NOMO-1 treated with dmso at 0.1 percent for 144 hours (cell line): ENCODE results near the gene OTOP2.
A peak's percentile ranks its signal among the peaks of the same experiment; 100 is the strongest.
"Not testable (repeated sequence)": the region's sequence is repeated elsewhere in the genome, so short reads cannot be mapped to it uniquely, and the experiment has no call there.

ENCODE experiments used
- DNase-seq: peaks from one replicate; lab custom pipeline; 2025; ENCODE audit not compliant: unreplicated experiment; lab: John Stamatoyannopoulos, UW

The OTOP2 gene

DNA sequence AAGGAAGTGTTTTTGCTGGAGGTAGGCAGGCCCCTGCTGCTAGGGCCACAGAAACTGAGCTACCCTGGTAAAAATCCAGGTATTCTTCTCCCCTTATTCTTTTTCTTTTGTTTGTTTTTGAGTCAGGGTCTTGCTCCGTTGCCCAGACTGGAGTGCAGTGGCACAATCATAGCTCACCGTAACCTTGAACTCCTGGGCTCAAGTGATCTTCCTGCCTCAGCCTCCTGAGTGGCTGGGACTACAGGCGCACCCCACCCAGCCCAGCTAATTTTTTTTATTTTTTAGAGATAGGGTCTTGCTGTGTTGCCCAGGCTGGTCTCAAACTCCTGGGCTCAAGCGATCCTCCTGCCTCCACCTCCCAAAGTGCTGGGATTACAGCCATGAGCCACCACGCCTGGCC, 45.4 kb downstream of the OTOP2 start:
- DNase-seq = not testable (repeated sequence)

DNA sequence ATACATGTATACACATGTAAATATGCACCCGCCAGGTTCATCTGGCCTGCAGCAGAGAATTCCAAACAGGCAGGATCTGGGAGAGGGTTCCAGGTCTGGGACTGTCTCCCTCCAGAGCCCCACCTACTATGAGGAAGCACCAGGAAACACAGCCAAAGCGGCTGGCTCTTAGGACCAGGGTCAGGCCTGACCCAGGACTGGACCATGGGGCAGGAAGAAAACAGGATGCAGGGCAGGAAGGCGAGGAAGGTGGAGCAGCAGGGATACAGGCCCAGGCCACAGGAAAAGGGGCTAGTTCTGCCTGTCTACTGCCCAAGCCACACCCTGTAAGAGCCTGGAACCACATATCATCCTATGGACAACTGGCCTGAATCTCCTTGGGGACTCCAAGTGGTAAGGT, 46.3 kb downstream of the OTOP2 start:
- DNase-seq = no peak

GRCh38 chr17:74971069-74971841, 47.2 kb downstream of the OTOP2 start:
- DNase-seq = no peak

DNA sequence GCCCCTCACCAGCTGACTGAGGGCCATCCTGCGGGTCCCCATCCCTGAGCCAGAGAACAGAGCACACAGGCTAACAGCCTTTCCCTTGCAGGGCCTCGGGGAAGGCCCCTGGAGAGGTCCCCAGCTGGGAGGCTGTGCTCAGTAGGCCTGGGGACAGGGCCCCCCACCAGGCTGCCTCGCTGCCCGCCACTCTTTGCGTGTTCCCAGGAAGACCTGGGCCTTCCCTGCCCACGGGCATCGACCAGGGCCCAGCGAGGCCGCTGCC, 47.7 kb downstream of the OTOP2 start:
- DNase-seq = no peak

DNA sequence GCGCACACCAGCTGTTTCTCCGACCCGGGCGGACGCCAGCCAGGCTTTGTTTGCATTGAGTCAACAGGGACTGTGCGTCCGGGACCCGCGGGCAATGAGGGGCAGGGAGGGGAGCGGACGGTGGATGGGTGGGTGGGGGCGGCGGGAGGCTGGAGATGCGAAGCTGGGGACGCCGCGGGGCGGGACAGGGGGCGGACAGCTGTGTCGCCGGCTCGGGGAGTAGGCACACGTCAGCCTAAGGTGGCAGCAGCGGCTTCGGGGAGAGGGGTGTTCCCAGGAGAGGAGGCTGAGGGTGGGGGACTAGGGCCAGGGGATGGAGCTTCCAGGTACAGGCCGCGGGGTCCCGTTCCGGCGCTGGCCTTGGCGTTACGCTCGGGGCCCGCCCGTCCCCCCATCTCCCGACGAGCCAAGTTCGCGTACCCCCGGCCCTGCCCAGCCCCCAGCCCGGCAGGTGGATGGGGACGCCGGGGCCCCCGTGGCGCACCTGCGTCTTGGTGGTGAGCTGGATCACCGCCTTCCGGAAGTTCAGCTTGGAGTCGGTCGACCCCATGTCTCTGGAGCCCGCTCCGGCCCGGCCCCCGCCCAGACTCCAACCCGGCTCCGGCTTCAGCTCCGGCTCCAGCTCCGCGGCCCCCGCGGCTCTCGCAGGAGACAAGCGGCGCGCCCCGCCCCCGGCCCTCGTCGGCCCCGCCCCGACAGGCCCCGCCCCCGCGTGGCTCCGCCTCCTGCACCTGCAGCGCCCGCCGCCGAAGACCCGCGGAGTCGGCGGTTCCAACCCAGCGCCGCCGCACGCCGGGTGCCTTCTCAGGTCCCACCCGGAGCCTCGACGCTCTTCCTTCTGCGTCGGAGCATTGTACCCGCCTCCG, 48.3 kb downstream of the OTOP2 start, which contains the start of gene HID1:
TSS of gene HID1 (minus strand) at position 653 of the 866 bp plus-strand sequence. CDS start at position 550, 103 bp downstream.
- DNase-seq = no peak

DNA sequence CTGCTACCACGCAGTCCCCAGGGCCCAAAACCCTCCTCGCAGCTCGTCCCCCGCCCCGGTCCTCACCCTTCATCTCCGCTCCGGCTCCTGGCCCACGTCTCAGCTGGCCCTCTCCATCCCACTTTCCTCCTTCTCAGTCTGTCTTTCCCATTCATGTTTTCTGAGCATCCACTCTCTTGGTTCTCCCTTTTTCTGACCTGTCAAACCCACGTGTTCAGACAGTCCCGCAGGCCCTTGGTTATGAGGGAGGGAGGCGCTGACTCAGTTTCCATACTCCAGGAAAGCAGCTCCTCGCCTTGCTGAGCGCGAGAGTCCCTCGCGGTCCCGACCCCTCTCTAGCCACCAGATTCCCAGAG, 48.9 kb downstream of the OTOP2 start:
- no peak for DNase-seq

GRCh38 chr17:74975943-74976342, 51.9 kb downstream of the OTOP2 start:
- no peak for DNase-seq

- DNase-seq = no peak
These were observed 53.7 kb downstream of the OTOP2 start for GRCh38 chr17:74977802-74978201.

DNA sequence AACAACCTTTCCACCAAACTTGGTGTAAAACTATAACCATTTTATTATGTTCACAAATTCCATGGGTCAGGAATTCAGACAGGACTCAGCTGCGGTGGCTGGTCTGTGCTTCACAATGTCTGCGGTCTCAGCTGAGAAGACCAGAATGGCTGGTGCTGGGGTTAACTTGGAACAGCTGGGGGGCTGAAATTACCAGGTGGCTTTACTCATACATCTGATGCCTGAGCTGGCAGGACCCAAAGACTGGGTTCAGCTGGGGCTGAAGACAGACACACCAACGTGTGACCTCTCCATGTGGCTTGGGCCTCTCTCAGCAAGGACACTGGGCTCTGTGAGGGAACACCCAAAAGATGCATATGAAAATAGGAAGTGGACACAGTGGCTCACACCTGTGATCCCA, 54.2 kb downstream of the OTOP2 start:
- no peak for DNase-seq

DNA sequence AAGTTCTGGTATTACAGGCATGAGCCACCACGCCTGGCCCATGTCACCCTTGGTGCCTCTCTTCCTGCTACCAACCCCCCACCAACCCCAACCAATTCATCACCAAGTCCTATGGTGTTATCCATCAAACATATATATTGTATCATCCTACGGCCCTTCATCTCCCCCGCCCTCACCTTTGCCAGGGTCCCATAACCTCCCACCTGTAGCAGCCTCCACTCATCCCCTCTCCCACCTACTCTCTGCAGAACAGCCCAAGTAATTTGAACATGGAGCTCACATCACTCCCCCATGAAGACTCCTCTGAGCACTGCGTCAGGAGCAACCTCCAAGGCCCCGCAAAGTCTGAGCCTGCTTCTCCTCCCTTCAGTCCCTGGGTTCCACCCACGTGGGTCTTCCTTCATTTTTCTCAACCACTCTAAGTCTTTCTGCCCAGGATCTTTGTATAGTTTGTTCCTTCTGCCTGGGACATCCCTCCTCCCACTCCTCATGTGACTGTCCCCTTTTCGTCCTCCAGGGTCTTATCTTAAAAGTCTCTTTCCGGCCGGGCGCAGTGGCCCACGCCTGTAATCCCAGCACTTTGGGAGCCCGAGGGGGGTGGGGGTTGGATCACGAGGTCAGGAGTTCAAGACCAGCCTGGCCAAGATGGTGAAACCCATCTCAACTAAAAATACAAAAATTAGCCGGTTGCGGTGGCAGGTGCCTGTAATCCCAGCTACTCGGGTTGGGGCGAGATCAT, 55.5 kb downstream of the OTOP2 start:
- DNase-seq = no peak

GRCh38 chr17:74981318-74981978, 57.4 kb downstream of the OTOP2 start:
- no peak for DNase-seq

GRCh38 chr17:74981979-74982662, 58.0 kb downstream of the OTOP2 start:
- DNase-seq = peak; percentile 61

DNA sequence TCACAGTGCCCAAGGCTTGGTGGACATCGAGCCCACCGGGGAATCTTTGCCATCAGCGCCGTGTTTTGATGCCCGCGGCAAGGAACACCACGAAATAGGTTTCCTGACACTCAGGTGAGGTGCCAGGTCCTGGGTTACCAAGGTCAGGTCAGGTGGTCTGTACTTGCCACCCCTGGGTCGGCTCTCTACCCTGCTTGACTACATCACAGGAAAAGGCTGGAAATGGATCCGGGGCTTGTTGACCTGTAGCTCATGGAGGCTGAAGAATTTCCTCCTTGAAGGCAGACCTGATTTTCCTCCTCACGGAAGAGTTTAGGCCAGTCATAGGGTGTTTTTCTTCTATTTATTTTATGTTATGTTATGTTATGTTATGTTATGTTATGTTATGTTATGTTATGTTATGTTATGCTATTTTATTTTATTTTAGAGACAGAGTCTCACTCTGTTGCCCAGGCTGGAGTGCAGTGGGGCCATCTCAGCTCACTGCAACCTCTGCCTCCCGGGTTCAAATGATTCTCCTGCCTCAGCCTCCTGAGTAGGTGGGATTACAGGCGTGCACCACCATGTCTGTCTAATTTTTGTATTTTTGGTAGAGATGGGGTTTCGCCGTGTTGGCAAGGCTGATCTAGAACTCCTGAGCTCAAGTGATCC, 58.7 kb downstream of the OTOP2 start:
- not testable (repeated sequence) for DNase-seq
